ENCODE results near the gene MALSU1. TPM values are rescaled to one million over a fixed set of nuclear protein-coding genes. Genes with fewer than 3 reads are reported as not detected.

MALSU1 gene
- total RNA-seq, 1 donor from 2014 or later: 41.5 TPM

DNA sequence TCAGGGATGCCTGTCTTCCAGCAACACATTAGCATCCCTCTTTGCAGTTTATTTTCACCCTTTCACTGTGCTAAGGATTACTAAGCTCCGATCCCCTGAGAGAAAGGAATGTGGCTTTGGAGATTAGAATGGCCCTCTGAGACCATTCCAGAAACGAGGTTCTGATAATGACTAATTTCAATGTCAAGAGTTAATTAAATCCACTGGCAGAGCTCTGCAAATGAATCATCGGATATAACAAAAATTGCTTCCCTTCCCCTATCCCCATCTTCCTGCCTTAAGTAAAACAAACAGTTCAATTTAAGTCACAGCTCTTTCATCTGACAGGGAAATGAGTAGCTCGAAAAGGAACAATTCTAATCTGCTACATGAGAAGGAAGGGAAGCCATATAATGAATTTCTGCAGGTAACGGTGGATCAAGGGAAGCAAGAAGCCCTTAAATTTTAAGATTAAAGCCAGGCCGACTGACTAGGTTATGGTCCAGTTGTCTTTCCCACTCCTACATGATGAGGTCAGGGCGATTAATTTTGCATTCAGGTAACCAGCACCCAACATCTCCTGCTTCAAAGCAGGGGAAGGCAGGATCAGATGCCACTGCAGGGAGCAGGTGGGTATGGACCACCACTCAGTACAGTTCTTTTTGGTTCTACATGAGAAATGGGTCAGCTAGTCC, 50.5 kb downstream of the MALSU1 start:
- peak overlapping the region; percentile 62 for H3K27ac Mint-ChIP-seq (ENCODE audit: unreplicated experiment)
- DNase-seq (ENCODE audit: low spot score): no peak
- peaks cover 34% of the 10 kb centered on the region for H3K4me1 Mint-ChIP-seq (ENCODE audit: unreplicated experiment)

DNA sequence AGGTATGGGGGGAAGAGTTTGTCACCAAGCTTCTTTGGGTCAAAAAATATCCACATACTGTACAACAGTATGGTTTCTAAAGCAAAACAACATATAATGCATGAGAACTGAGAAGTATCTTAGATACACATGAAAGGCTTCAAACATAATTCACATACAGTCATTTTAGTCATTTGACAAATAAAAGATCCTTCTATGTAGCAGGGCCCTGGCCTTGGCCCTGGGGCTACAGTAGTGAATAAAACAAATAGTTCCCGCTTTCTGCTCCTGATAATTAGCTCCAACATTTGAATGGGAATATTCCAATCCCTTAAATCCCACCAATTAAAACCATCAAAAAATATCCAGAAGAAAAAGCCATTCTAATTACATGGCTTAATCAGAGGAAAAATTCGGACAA, 51.3 kb downstream of the MALSU1 start:
- TF ChIP-seq, protein P1, sequence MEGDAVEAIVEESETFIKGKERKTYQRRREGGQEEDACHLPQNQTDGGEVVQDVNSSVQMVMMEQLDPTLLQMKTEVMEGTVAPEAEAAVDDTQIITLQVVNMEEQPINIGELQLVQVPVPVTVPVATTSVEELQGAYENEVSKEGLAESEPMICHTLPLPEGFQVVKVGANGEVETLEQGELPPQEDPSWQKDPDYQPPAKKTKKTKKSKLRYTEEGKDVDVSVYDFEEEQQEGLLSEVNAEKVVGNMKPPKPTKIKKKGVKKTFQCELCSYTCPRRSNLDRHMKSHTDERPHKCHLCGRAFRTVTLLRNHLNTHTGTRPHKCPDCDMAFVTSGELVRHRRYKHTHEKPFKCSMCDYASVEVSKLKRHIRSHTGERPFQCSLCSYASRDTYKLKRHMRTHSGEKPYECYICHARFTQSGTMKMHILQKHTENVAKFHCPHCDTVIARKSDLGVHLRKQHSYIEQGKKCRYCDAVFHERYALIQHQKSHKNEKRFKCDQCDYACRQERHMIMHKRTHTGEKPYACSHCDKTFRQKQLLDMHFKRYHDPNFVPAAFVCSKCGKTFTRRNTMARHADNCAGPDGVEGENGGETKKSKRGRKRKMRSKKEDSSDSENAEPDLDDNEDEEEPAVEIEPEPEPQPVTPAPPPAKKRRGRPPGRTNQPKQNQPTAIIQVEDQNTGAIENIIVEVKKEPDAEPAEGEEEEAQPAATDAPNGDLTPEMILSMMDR (IDR thresholded peaks at IDR 0.05; ENCODE audit: unreplicated experiment): no peak
- no peak for DNase-seq (ENCODE audit: low spot score)
- Mint-ChIP-seq H3K4me1 (ENCODE audit: unreplicated experiment) (peaks cover 28% of the 10 kb centered on the region), H3K27ac (ENCODE audit: unreplicated experiment) (peak overlapping the region; percentile 10), H3K27me3 (ENCODE audit: unreplicated experiment) (peaks cover 5% of the 10 kb centered on the region), H3K9me3 (ENCODE audit: unreplicated experiment) (no peaks in the 10 kb centered on the region), H3K36me3 (ENCODE audit: low read depth, unreplicated experiment) (peaks cover 23% of the 10 kb centered on the region), H3K4me3 (ENCODE audit: unreplicated experiment) (no peak overlapping the region)

More for the DNA sequence above, 50.5 kb downstream of the MALSU1 start:
- Mint-ChIP-seq H3K9me3 (ENCODE audit: unreplicated experiment) (no peaks in the 10 kb centered on the region), H3K4me3 (ENCODE audit: unreplicated experiment) (no peak overlapping the region), H3K27me3 (ENCODE audit: unreplicated experiment) (peaks cover 1% of the 10 kb centered on the region), H3K36me3 (ENCODE audit: low read depth, unreplicated experiment) (peaks cover 23% of the 10 kb centered on the region)
- TF ChIP-seq, protein P1 (IDR thresholded peaks at IDR 0.05; ENCODE audit: unreplicated experiment): no peak

DNA sequence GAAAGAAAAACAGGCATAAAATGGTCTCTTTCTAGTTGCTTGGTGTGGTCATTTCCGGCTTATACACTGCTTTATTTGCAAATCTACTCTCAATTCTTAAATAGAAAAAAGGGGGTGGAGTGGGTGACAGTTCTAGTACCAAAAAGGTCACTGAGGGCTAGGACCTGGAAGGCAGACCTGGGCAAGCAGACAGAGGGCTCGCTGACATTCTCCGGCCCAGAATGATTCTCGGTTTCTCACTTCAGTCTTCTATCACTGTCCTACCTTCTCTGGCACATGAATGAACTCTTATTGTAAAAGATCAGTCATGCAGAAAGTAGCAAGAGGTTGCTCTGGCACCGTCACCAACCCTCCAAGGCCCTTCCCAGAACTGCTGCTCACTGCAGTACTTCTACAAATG, 54.0 kb downstream of the MALSU1 start:
- H3K9me3 Mint-ChIP-seq (ENCODE audit: unreplicated experiment): no peaks in the 10 kb centered on the region
- no peak overlapping the region for H3K27ac Mint-ChIP-seq (ENCODE audit: unreplicated experiment)

DNA sequence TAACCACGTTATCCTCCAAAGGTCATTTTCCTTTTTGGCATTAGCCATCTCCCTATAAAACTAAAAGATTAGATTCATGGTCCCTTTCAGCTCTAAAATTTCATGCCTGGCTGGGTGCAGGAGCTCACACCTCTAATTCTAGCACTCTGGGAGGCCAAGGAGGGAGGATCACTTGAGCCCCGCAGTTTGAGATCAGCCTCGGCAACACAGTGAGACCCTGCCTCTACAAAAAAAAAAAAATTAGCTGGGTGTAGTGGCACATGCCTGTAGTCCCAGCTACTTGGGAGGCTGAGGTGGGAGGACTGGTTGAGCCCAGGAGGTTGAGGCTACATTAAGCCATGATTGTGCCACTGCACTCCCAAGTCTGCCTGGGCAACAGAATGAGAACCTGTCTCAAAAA, 57.0 kb downstream of the MALSU1 start:
- TF ChIP-seq, protein P1 (IDR thresholded peaks at IDR 0.05; ENCODE audit: unreplicated experiment): no peak
- Mint-ChIP-seq H3K27me3 (ENCODE audit: unreplicated experiment) (peaks cover 3% of the 10 kb centered on the region), H3K9me3 (ENCODE audit: unreplicated experiment) (no peaks in the 10 kb centered on the region), H3K27ac (ENCODE audit: unreplicated experiment) (no peak overlapping the region), H3K36me3 (ENCODE audit: low read depth, unreplicated experiment) (peaks cover 3% of the 10 kb centered on the region), H3K4me1 (ENCODE audit: unreplicated experiment) (peaks cover 7% of the 10 kb centered on the region), H3K4me3 (ENCODE audit: unreplicated experiment) (no peak overlapping the region)
- no peak for DNase-seq (ENCODE audit: low spot score)

More for the DNA sequence above, 54.0 kb downstream of the MALSU1 start:
- Mint-ChIP-seq H3K4me1 (ENCODE audit: unreplicated experiment) (peaks cover 25% of the 10 kb centered on the region), H3K27me3 (ENCODE audit: unreplicated experiment) (peaks cover 3% of the 10 kb centered on the region), H3K36me3 (ENCODE audit: low read depth, unreplicated experiment) (peaks cover 10% of the 10 kb centered on the region), H3K4me3 (ENCODE audit: unreplicated experiment) (no peak overlapping the region)
- TF ChIP-seq, protein P1 (IDR thresholded peaks at IDR 0.05; ENCODE audit: unreplicated experiment): no peak
- no peak for DNase-seq (ENCODE audit: low spot score)

DNA sequence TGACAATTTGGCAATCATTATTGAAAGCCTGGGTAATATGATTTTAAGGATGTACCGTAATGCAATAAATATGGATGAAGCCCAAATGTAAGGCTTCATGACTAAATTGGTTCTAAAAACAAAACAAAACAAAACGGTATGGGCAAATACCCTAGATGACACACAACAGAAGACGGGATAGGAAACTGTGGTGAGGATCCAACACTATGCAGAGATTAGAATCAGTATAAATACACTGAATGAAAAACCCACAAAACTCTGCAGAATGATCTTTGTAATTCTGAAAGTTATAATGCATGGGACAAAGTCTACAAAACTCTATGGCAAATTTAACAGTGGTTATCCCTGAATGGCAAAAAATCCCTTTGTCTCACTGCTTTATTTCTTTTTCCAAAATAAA, 57.6 kb downstream of the MALSU1 start:
- Mint-ChIP-seq H3K4me3 (ENCODE audit: unreplicated experiment) (no peak overlapping the region), H3K27ac (ENCODE audit: unreplicated experiment) (no peak overlapping the region), H3K27me3 (ENCODE audit: unreplicated experiment) (peaks cover 3% of the 10 kb centered on the region), H3K36me3 (ENCODE audit: low read depth, unreplicated experiment) (peaks cover 3% of the 10 kb centered on the region), H3K9me3 (ENCODE audit: unreplicated experiment) (no peaks in the 10 kb centered on the region), H3K4me1 (ENCODE audit: unreplicated experiment) (peaks cover 7% of the 10 kb centered on the region)
- DNase-seq (ENCODE audit: low spot score): no peak
- TF ChIP-seq, protein P1 (IDR thresholded peaks at IDR 0.05; ENCODE audit: unreplicated experiment): no peak

Data from endothelial cell (in vitro differentiated cells).